ENCODE measurements around the gene PTTG1IP2. TPM values are rescaled to one million over a fixed set of nuclear protein-coding genes. Genes with fewer than 3 reads are reported as not detected.

PTTG1IP2 gene
- polyA plus RNA-seq, 2 of the 4 experiments (the other 2 are of a cell fraction): not detected

GRCh38 chr7:90488220-90488619 lies 18.8 kb downstream of the PTTG1IP2 start:
- no peak overlapping the region for H3K4me3 ChIP-seq
- FAIRE-seq (no peak), ATAC-seq (no peak), DNase-seq (ENCODE audit: low read depth in 1 of 2, low spot score in 1 of 2) (no peak)
- ChIA-PET CTCF (interaction anchor here (0.6 kb wide), 1 partner anchor 428 kb away, joined by 3 read pairs; no protein-coding TSS in a partner anchor), POLR2A (interaction anchor here (0.6 kb wide), 1 partner anchor 10 kb away, joined by 3 read pairs; no protein-coding TSS in a partner anchor)
- H3K27ac ChIP-seq: no peak overlapping the region
- TF ChIP-seq JUNB (IDR thresholded peaks at IDR 0.05) (no peak), ESRRA (IDR thresholded peaks at IDR 0.05; ENCODE audit: borderline replicate concordance, low read length) (no peak), MYC (IDR thresholded peaks at IDR 0.05; ENCODE audit: borderline replicate concordance, low read length) (no peak), TFCP2L1 (CRISPR knock-in tag; IDR thresholded peaks at IDR 0.05) (no peak), PHF8 (IDR thresholded peaks at IDR 0.05; ENCODE audit: borderline replicate concordance, low read depth) (no peak), POLR2AphosphoS2 (conservative IDR thresholded peaks at IDR 0.05; ENCODE audit: low read length) (no peak), NFE2L2 (conservative IDR thresholded peaks at IDR 0.05; ENCODE audit: low read length) (no peak), NR3C1 (IDR thresholded peaks at IDR 0.05) (no peak), CBX8 (IDR thresholded peaks at IDR 0.05) (no peak), FOSL2 (IDR thresholded peaks at IDR 0.05) (no peak), FOSL2 (CRISPR knock-in tag; IDR thresholded peaks at IDR 0.05) (no peak), GATA3 (IDR thresholded peaks at IDR 0.05; ENCODE audit: borderline replicate concordance) (no peak), RNF2 (IDR thresholded peaks at IDR 0.05; ENCODE audit: borderline replicate concordance, low read depth) (no peak), EP300 (IDR thresholded peaks at IDR 0.05) (no peak), RFX5 (IDR thresholded peaks at IDR 0.05) (no peak)
- H3K4me2 ChIP-seq: no peak overlapping the region
- no peaks in the 10 kb centered on the region for H3K4me1 ChIP-seq
- no peaks in the 10 kb centered on the region for H3K9me3 ChIP-seq
- WGBS (ENCODE audit: missing lambda C conversion rate): 18% methylated on average over 1 of the region's 1 CpG

GRCh38 chr7:90492250-90492649 lies 22.8 kb downstream of the PTTG1IP2 start:
- Histone ChIP-seq H3K4me3 (no peak overlapping the region), H3K9me3 (no peaks in the 10 kb centered on the region), H3K4me1 (no peaks in the 10 kb centered on the region), H3K27ac (no peak overlapping the region), H3K4me2 (no peak overlapping the region)
- 47% methylated on average over 6 of the region's 6 CpGs for WGBS (ENCODE audit: missing lambda C conversion rate)
- DNase-seq (ENCODE audit: low read depth in 1 of 2, low spot score in 1 of 2): no peak
- no peak for FAIRE-seq
- CTCF ChIA-PET: no interaction called here
- ATAC-seq: no peak
- TF ChIP-seq HOXB13 (CRISPR knock-in tag; IDR thresholded peaks at IDR 0.05; ENCODE audit: low read depth): no peak
- no peak for TF ChIP-seq JUNB (IDR thresholded peaks at IDR 0.05)
- no peak for TF ChIP-seq ZNF302 (CRISPR knock-in tag; IDR thresholded peaks at IDR 0.05)
- no peak for TF ChIP-seq FOSB (CRISPR knock-in tag; IDR thresholded peaks at IDR 0.05)
- no peak for TF ChIP-seq RARB (CRISPR knock-in tag; IDR thresholded peaks at IDR 0.05)
- TF ChIP-seq MYC (IDR thresholded peaks at IDR 0.05; ENCODE audit: borderline replicate concordance, low read length): no peak
- TF ChIP-seq CBX8 (IDR thresholded peaks at IDR 0.05): no peak
- no peak for TF ChIP-seq HOXB5 (CRISPR knock-in tag; IDR thresholded peaks at IDR 0.05)
- no peak for TF ChIP-seq CEBPB (IDR thresholded peaks at IDR 0.05)
- no peak for TF ChIP-seq KDM1A (IDR thresholded peaks at IDR 0.05; ENCODE audit: low read depth)
- no peak for TF ChIP-seq ESRRA (IDR thresholded peaks at IDR 0.05; ENCODE audit: borderline replicate concordance, low read length)
- TF ChIP-seq NPAS2 (CRISPR knock-in tag; IDR thresholded peaks at IDR 0.05; ENCODE audit: borderline replicate concordance): no peak
- no peak for TF ChIP-seq NR3C1 (IDR thresholded peaks at IDR 0.05)
- no peak for TF ChIP-seq ELK1 (IDR thresholded peaks at IDR 0.05; ENCODE audit: low read depth, low read length)
- TF ChIP-seq MAX (IDR thresholded peaks at IDR 0.05): no peak
- no peak for TF ChIP-seq RNF2 (IDR thresholded peaks at IDR 0.05; ENCODE audit: borderline replicate concordance, low read depth)
- TF ChIP-seq EP300 (IDR thresholded peaks at IDR 0.05): no peak
- TF ChIP-seq SMC3 (IDR thresholded peaks at IDR 0.05): no peak
- no peak for TF ChIP-seq ATOH8 (CRISPR knock-in tag; IDR thresholded peaks at IDR 0.05; ENCODE audit: low read depth)
- POLR2A ChIA-PET: no interaction called here

Data from A549 (cell line).